ENCODE measurements around the gene EMILIN1.

The EMILIN1 gene

DNA sequence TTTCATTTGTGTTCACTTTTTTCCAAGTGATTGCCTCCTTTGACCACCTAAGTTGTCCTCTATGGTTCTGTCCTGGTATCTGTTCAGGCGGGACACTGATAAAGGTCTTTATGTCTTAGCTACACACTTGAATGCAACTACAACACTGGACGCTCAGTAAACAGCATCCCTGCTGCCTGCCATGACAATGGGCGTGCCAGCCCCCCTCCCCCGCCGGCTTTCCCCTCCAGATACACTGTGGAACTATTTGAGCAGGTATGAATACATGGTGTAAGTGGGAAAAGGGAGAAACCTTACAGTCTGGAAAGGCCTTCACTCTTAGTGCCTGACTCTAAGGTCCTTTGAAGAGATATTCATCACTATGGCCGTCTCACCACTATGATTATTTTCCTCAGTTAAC, 21.2 kb upstream of the EMILIN1 start:
- ChIA-PET POLR2A (no interaction called here), CTCF (interaction anchor here (0.7 kb wide), 1 partner anchor 1709 kb away, joined by 3 read pairs; no protein-coding TSS in a partner anchor)
- TF ChIP-seq LEF1 (IDR thresholded peaks at IDR 0.05; ENCODE audit: borderline replicate concordance) (no peak), NFRKB (IDR thresholded peaks at IDR 0.05) (no peak), CTBP1 (IDR thresholded peaks at IDR 0.05; ENCODE audit: borderline replicate concordance) (no peak), FOXK2 (IDR thresholded peaks at IDR 0.05) (no peak), FOXM1 (IDR thresholded peaks at IDR 0.05; ENCODE audit: borderline replicate concordance) (no peak), ELF4 (IDR thresholded peaks at IDR 0.05) (no peak), TARDBP (IDR thresholded peaks at IDR 0.05) (no peak), ZNF384 (IDR thresholded peaks at IDR 0.05) (no peak), FOXA1 (IDR thresholded peaks at IDR 0.05) (no peak), HDGF (IDR thresholded peaks at IDR 0.05; ENCODE audit: borderline replicate concordance) (no peak), L3MBTL2 (conservative IDR thresholded peaks at IDR 0.05) (no peak), PKNOX1 (IDR thresholded peaks at IDR 0.05) (no peak), SUZ12 (IDR thresholded peaks at IDR 0.05) (no peak), SP1 (IDR thresholded peaks at IDR 0.05) (no peak), ARNT (IDR thresholded peaks at IDR 0.05) (no peak)
- DNase-seq (ENCODE audit: extremely low spot score) = no peak

DNA sequence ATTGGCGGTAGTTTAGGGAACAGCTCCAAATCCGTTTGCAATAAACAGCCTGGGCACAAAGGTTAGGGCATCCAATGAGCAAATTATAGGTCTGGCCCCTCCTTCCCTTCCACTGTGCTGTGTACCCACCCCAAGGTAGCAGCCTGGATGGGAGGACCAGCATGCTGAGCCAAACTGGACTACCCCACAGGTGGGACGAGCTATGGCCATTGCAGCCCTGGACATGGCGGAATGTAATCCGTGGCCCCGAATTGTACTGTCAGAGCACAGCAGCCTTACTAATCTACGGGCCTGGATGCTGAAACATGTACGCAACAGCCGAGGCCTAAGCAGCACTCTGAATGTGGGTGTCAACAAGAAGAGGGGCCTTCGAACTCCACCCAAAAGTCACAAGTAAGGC, 20.2 kb upstream of the EMILIN1 start:
- POLR2A ChIA-PET = interaction anchor here (1.1 to 1.3 kb wide), 2 partner anchors 11 to 23 kb away, joined by 3 to 6 read pairs; no protein-coding TSS in a partner anchor

GRCh38 chr2:27059141-27059820, 19.1 kb upstream of the EMILIN1 start:
- no peak for DNase-seq (ENCODE audit: extremely low spot score)
- CTCF ChIA-PET = interaction anchor here (1.7 kb wide), 1 partner anchor 22 kb away, joined by 5 read pairs; no protein-coding TSS in a partner anchor
- POLR2A ChIA-PET = interaction anchor here (0.8 to 2.2 kb wide), 5 partner anchors 8 to 33 kb away, joined by 3 to 17 read pairs (median 6); partner anchors contain the start of genes AGBL5 and OST4
- TF ChIP-seq PKNOX1 (IDR thresholded peaks at IDR 0.05) (no peak), BHLHE40 (IDR thresholded peaks at IDR 0.05; ENCODE audit: borderline replicate concordance) (no peak), CTBP1 (IDR thresholded peaks at IDR 0.05; ENCODE audit: borderline replicate concordance) (no peak), FOXK2 (IDR thresholded peaks at IDR 0.05) (no peak), ARNT (IDR thresholded peaks at IDR 0.05) (no peak), ELF4 (IDR thresholded peaks at IDR 0.05) (no peak), L3MBTL2 (conservative IDR thresholded peaks at IDR 0.05) (no peak), HDGF (IDR thresholded peaks at IDR 0.05; ENCODE audit: borderline replicate concordance) (no peak), TARDBP (IDR thresholded peaks at IDR 0.05) (no peak), LEF1 (IDR thresholded peaks at IDR 0.05; ENCODE audit: borderline replicate concordance) (no peak)

More for the DNA sequence above, 20.2 kb upstream of the EMILIN1 start:
- CTCF ChIA-PET = interaction anchor here (1.7 kb wide), 1 partner anchor 23 kb away, joined by 5 read pairs; no protein-coding TSS in a partner anchor
- DNase-seq (ENCODE audit: extremely low spot score) = no peak
- TF ChIP-seq ARNT (IDR thresholded peaks at IDR 0.05) (no peak), FOXA1 (IDR thresholded peaks at IDR 0.05) (no peak), LEF1 (IDR thresholded peaks at IDR 0.05; ENCODE audit: borderline replicate concordance) (no peak), SUZ12 (IDR thresholded peaks at IDR 0.05) (no peak), FOXM1 (IDR thresholded peaks at IDR 0.05; ENCODE audit: borderline replicate concordance) (no peak), FOXK2 (IDR thresholded peaks at IDR 0.05) (no peak), CTBP1 (IDR thresholded peaks at IDR 0.05; ENCODE audit: borderline replicate concordance) (no peak), HDGF (IDR thresholded peaks at IDR 0.05; ENCODE audit: borderline replicate concordance) (no peak), BHLHE40 (IDR thresholded peaks at IDR 0.05; ENCODE audit: borderline replicate concordance) (no peak), L3MBTL2 (conservative IDR thresholded peaks at IDR 0.05) (no peak), SP1 (IDR thresholded peaks at IDR 0.05) (no peak), ZNF384 (IDR thresholded peaks at IDR 0.05) (no peak)

- ChIA-PET POLR2A (interaction anchor here (2.1 to 2.2 kb wide), 2 partner anchors 9 to 11 kb away, joined by 11 to 17 read pairs; partner anchors contain the start of genes AGBL5 and OST4), CTCF (no interaction called here)
- TF ChIP-seq SUZ12 (IDR thresholded peaks at IDR 0.05) (no peak), BHLHE40 (IDR thresholded peaks at IDR 0.05; ENCODE audit: borderline replicate concordance) (no peak), L3MBTL2 (conservative IDR thresholded peaks at IDR 0.05) (no peak), TARDBP (IDR thresholded peaks at IDR 0.05) (no peak), FOXK2 (IDR thresholded peaks at IDR 0.05) (no peak), HDGF (IDR thresholded peaks at IDR 0.05; ENCODE audit: borderline replicate concordance) (no peak), SP1 (IDR thresholded peaks at IDR 0.05) (no peak), PKNOX1 (IDR thresholded peaks at IDR 0.05) (no peak), ARNT (IDR thresholded peaks at IDR 0.05) (no peak), ELF4 (IDR thresholded peaks at IDR 0.05) (no peak), LEF1 (IDR thresholded peaks at IDR 0.05; ENCODE audit: borderline replicate concordance) (no peak), CTBP1 (IDR thresholded peaks at IDR 0.05; ENCODE audit: borderline replicate concordance) (no peak), FOXM1 (IDR thresholded peaks at IDR 0.05; ENCODE audit: borderline replicate concordance) (no peak), ZNF384 (IDR thresholded peaks at IDR 0.05) (no peak), FOXA1 (IDR thresholded peaks at IDR 0.05) (no peak)
- no peak for DNase-seq (ENCODE audit: extremely low spot score)
Observed at GRCh38 chr2:27060323-27060722, 18.1 kb upstream of the EMILIN1 start.

DNA sequence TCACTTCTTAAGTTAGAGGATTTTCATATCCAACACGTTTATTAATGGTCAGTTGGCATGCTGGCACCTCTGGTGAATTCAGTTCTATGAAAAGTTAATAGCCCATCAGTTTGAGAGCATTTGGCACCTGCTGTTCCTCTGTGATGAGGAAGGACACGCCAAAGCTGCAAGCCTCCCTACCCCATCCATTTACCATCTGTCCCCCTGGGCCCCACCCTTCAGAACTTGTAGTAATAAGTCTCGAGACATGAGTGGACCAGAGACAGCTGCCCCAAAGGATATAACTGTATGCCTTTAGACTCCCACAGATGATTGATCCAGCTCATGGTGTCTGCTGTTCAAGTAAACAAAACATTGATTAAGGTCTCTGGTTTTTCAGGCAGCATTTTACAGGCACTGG, 13.3 kb upstream of the EMILIN1 start:
- ChIA-PET POLR2A (interaction anchor here (1.1 to 7.3 kb wide), 2 partner anchors 13 to 16 kb away, joined by 3 to 47 read pairs; partner anchors contain the start of gene AGBL5), CTCF (interaction anchor here (1.4 kb wide), 1 partner anchor 22 kb away, joined by 5 read pairs; the partner anchor contains the start of gene KHK)
- no peak for DNase-seq (ENCODE audit: extremely low spot score)
- no peak for TF ChIP-seq NFRKB (IDR thresholded peaks at IDR 0.05)
- TF ChIP-seq FOXA1 (IDR thresholded peaks at IDR 0.05) = no peak
- no peak for TF ChIP-seq CTBP1 (IDR thresholded peaks at IDR 0.05; ENCODE audit: borderline replicate concordance)
- no peak for TF ChIP-seq FOXK2 (IDR thresholded peaks at IDR 0.05)
- no peak for TF ChIP-seq L3MBTL2 (conservative IDR thresholded peaks at IDR 0.05)
- TF ChIP-seq HDGF (IDR thresholded peaks at IDR 0.05; ENCODE audit: borderline replicate concordance) = no peak
- TF ChIP-seq BHLHE40 (IDR thresholded peaks at IDR 0.05; ENCODE audit: borderline replicate concordance) = no peak
- no peak for TF ChIP-seq ARNT (IDR thresholded peaks at IDR 0.05)
- TF ChIP-seq FOXM1 (IDR thresholded peaks at IDR 0.05; ENCODE audit: borderline replicate concordance) = no peak
- no peak for TF ChIP-seq SP1 (IDR thresholded peaks at IDR 0.05)
- TF ChIP-seq SUZ12 (IDR thresholded peaks at IDR 0.05) = no peak
- no peak for TF ChIP-seq ELF4 (IDR thresholded peaks at IDR 0.05)
- TF ChIP-seq LEF1 (IDR thresholded peaks at IDR 0.05; ENCODE audit: borderline replicate concordance) = no peak
- no peak for TF ChIP-seq TARDBP (IDR thresholded peaks at IDR 0.05)
- no peak for TF ChIP-seq ZNF384 (IDR thresholded peaks at IDR 0.05)
- no peak for TF ChIP-seq PKNOX1 (IDR thresholded peaks at IDR 0.05)
